Mesodermal cell (in vitro differentiated cells): ENCODE measurements around the gene RPL23.
A peak's percentile ranks its signal among the peaks of the same experiment; 100 is the strongest.
"Not testable (repeated sequence)": the region's sequence is repeated elsewhere in the genome, so short reads cannot be mapped to it uniquely, and the experiment has no call there.

Experiments used
- H3K27ac ChIP-seq: 2 replicates; pipeline ENCODE4 v1.7.0; 2013; ENCODE audit warnings: mild to moderate bottlenecking, low read depth, low read length, moderate library complexity; ENCODE audit not compliant: severe bottlenecking
- H3K36me3 ChIP-seq: 2 replicates; pipeline ENCODE4 v1.7.1; 2013; ENCODE audit warnings: mild to moderate bottlenecking, low read length, moderate library complexity; ENCODE audit not compliant: control insufficient read depth, insufficient read depth
- H3K4me1 ChIP-seq: one replicate; pipeline ENCODE4 v1.7.1; 2013; ENCODE audit warnings: mild to moderate bottlenecking, low read length; ENCODE audit not compliant: insufficient read depth, control insufficient read depth, poor library complexity, severe bottlenecking
- H3K4me3 ChIP-seq: 2 replicates; pipeline ENCODE4 v1.7.0; 2013; ENCODE audit warnings: low read length, control low read depth, mild to moderate bottlenecking; ENCODE audit not compliant: insufficient read depth, poor library complexity, severe bottlenecking; ENCODE audit errors: extremely low read depth
- H3K9me3 ChIP-seq: 2 replicates; pipeline ENCODE4 v1.7.1; 2013; ENCODE audit warnings: mild to moderate bottlenecking, low read length, moderate library complexity; ENCODE audit not compliant: control insufficient read depth
- WGBS, 2 experiments: methylation state at CpG; one replicate each; pipeline ENCODE4 v1.1.5; 2013; ENCODE audit warnings: missing lambda C conversion rate in 2 of 2; ENCODE audit not compliant: insufficient coverage in 2 of 2; 5-methylcytosine and 5-hydroxymethylcytosine counted together

Gene RPL23

DNA sequence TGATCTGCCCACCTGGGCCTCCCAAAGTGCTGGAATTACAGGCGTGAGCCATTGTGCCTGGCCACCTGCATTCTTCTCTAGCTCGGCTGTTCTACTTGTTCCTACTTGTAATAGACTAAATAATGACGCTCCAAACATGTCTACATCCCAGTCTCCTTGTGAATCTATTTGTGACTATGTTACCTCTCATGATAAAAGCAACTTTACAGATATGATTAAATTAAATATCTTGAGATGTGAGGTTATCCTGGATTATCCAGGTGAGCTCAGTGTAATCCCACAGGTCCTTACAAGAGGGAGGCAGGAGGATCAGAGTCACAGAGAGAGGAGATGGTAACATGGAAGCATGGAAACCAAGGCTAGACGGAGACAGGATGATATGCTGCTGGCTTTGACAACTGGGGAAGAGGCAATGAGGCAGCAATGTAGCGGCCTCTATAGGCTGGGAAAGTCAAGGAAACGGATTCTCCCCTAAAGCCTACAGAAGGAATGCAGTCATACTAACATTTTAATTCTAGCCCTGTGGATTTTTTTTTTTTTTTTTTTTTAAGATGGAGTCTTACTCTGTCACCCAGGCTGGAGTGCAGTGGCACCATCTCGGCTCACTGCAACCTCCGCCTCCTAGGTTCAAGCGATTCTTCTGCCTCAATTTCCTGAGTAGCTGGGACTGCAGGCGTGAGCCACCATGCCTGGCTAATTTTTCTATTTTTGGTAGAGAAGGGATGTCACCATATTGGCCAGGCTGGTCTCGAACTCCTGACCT, 11.3 kb upstream of the RPL23 start:
- Histone ChIP-seq H3K36me3 (no peaks in the 10 kb centered on the region), H3K27ac (no peak overlapping the region), H3K4me3 (no peak overlapping the region), H3K4me1 (peaks cover 6% of the 10 kb centered on the region), H3K9me3 (no peaks in the 10 kb centered on the region)
- 75 to 80% methylated on average over 7 of the region's 11 CpGs for WGBS, 2 experiments

- no peak overlapping the region for H3K27ac ChIP-seq
- WGBS, 2 experiments, result 70 to 83% methylated on average over 1 to 6 of the region's 8 CpGs
- no peaks in the 10 kb centered on the region for H3K9me3 ChIP-seq
- no peak overlapping the region for H3K4me3 ChIP-seq
- H3K4me1 ChIP-seq, result peaks cover 6% of the 10 kb centered on the region
- H3K36me3 ChIP-seq, result no peaks in the 10 kb centered on the region
These were observed 7.9 kb upstream of the RPL23 start for GRCh38 chr17:38861399-38861843.

DNA sequence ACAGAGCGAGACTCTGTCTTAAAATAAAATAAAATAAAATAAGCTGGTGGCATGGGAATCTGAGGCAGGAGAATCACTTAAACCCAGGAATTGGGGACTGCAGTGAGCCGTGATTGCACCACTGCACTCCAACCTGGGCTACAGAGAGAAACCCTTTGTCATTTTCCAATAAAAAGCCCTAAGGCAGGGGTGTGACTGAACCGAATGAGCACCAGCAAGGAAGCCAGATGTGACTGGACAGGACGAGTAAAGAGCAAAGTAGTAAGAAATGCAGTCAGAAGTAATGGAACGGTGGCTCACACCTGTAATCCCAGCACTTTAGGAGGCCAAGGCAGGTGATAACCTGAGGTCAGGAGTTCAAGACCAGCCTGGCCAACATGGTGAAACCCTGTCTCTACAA, 3.8 kb upstream of the RPL23 start:
- Histone ChIP-seq H3K4me3 (no peak overlapping the region), H3K4me1 (no peaks in the 10 kb centered on the region), H3K36me3 (peaks cover 8% of the 10 kb centered on the region), H3K9me3 (no peaks in the 10 kb centered on the region), H3K27ac (no peak overlapping the region)
- 76 to 88% methylated on average over 3 to 4 of the region's 5 CpGs for WGBS, 2 experiments

GRCh38 chr17:38855101-38855714, 1.7 kb upstream of the RPL23 start:
- 90 to 97% methylated on average over 28 of the region's 28 CpGs for WGBS, 2 experiments
- peaks cover 29% of the 10 kb centered on the region for H3K36me3 ChIP-seq
- H3K9me3 ChIP-seq, H3K27ac ChIP-seq, H3K4me3 ChIP-seq, H3K4me1 ChIP-seq: not testable (repeated sequence)

DNA sequence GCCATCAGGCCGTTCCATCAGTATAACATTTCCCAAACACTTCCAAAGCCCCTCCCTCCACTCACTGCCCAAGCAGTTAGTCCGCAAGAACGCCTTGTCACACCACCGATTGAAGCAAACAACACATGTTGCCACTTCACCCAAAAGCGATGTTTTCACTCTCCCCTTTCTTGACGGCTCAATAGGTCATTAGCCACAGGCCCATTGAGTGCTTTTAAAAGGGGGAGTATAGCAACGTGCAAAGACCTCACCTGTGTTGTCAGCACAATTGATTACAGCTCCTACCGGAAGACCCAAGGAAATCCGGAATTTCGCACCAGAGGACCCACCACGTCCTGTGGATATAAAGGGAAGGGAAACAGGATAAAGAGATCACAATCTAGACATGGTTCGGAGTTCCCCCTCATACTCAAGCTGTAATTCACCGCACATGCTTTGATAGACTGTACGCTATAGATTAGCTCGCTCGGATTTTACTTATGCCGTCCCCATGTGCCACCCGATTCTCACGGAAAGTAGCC, 690 bp downstream of the RPL23 start:
- Histone ChIP-seq H3K36me3 (peaks cover 53% of the 10 kb centered on the region), H3K27ac (peak overlapping the region; percentile 98), H3K4me3 (peak overlapping the region; percentile 74), H3K4me1 (no peaks in the 10 kb centered on the region), H3K9me3 (no peaks in the 10 kb centered on the region)
- WGBS, 2 experiments, result 0 to 1% methylated on average over 14 to 15 of the region's 19 CpGs

DNA sequence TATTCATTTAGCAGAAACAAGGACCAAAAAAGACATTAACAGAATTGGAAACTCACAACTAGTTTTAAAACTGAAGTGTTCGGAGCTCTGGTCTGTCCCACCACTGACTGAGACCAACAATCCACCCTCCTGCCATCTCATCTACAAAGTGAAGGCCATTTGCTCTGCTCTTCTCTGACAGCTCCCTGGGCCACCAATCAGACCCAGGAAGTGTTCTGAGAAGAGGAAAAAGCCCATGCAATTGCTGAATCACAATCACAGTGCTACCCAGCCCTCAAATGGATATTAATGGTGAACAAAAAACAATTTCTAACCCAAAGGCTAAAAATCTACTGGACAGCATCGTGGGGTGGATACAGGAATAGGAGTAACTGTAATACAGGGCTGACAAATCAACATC, 2.1 kb downstream of the RPL23 start:
- Histone ChIP-seq H3K4me1 (no peaks in the 10 kb centered on the region), H3K4me3 (peak overlapping the region; percentile 74), H3K27ac (no peak overlapping the region), H3K36me3 (peaks cover 67% of the 10 kb centered on the region), H3K9me3 (no peaks in the 10 kb centered on the region)
- 82 to 88% methylated on average over 1 of the region's 2 CpGs for WGBS, 2 experiments

DNA sequence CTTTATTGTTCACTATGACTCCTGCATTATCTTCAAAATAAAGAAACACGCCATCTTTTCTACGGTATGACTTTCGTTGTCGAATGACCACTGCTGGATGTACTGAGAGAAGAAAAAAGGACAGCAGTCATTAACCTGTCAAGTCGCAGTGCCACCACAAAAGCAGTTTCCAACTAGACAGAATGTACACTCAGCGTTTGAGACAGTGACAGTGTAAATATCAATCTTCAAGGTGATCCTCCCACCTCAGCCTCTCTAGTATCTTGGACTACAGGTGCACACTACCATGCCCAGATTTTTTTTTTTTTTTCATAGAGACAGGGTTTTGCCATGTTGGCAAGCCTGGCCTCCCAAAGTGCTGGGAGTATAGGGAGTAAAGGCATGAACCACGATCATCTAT, 3.1 kb downstream of the RPL23 start:
- WGBS, 2 experiments, result 87 to 98% methylated on average over 6 of the region's 7 CpGs
- Histone ChIP-seq H3K27ac (no peak overlapping the region), H3K36me3 (peaks cover 67% of the 10 kb centered on the region), H3K4me1 (no peaks in the 10 kb centered on the region), H3K9me3 (no peaks in the 10 kb centered on the region), H3K4me3 (peak overlapping the region; percentile 74)

DNA sequence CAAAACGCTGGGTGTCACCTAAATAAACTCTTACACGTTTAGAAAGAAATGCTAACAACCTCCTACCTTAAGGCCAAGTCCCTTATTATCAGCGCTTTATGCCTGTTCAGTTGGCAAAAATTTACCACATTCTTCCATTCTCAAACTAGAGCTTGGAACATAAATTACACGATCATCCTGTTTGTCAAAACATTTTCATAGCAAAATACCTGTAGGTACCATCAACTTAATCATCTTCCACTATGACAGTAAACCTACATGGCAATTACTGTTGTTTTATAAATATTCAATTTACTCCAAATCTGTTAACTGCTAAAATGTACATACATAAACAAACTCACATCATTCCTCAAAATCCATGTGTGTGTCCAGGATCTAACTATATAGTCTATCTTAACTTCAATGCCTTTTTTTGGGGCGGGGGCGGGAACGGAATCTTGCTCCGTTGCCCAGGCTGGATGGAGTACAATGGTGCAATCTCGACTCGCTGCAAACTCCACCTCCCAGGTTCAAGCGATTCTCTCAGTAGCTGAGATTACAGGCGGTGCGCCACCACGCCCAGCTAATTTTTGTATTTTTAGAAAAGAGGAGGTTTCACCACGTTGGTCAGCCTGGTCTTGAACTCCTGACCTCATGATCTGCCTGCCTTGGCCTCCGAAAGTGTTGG, 4.4 kb downstream of the RPL23 start:
- WGBS, 2 experiments, result 99 to 100% methylated on average over 15 to 16 of the region's 16 CpGs
- no peaks in the 10 kb centered on the region for H3K4me1 ChIP-seq
- H3K27ac ChIP-seq, result no peak overlapping the region
- H3K9me3 ChIP-seq, result no peaks in the 10 kb centered on the region
- no peak overlapping the region for H3K4me3 ChIP-seq
- peaks cover 67% of the 10 kb centered on the region for H3K36me3 ChIP-seq

- H3K4me1 ChIP-seq, result no peaks in the 10 kb centered on the region
- peaks cover 67% of the 10 kb centered on the region for H3K36me3 ChIP-seq
- WGBS, 2 experiments, result 100% methylated on average over 1 of the region's 1 CpG
- no peak overlapping the region for H3K4me3 ChIP-seq
- H3K9me3 ChIP-seq, result no peaks in the 10 kb centered on the region
- no peak overlapping the region for H3K27ac ChIP-seq
These were observed 5.0 kb downstream of the RPL23 start for GRCh38 chr17:38848557-38848891.

- Histone ChIP-seq H3K27ac (no peak overlapping the region), H3K9me3 (no peaks in the 10 kb centered on the region), H3K36me3 (peaks cover 29% of the 10 kb centered on the region), H3K4me1 (no peaks in the 10 kb centered on the region), H3K4me3 (no peak overlapping the region)
- 86 to 93% methylated on average over 11 to 12 of the region's 13 CpGs for WGBS, 2 experiments
These were observed 9.2 kb downstream of the RPL23 start for GRCh38 chr17:38844261-38844757.
